ENCODE data around the gene TMEM109.

Gene TMEM109

GRCh38 chr11:60912223-60912850 lies 1.6 kb upstream of the TMEM109 start:
- TF ChIP-seq, protein P1, sequence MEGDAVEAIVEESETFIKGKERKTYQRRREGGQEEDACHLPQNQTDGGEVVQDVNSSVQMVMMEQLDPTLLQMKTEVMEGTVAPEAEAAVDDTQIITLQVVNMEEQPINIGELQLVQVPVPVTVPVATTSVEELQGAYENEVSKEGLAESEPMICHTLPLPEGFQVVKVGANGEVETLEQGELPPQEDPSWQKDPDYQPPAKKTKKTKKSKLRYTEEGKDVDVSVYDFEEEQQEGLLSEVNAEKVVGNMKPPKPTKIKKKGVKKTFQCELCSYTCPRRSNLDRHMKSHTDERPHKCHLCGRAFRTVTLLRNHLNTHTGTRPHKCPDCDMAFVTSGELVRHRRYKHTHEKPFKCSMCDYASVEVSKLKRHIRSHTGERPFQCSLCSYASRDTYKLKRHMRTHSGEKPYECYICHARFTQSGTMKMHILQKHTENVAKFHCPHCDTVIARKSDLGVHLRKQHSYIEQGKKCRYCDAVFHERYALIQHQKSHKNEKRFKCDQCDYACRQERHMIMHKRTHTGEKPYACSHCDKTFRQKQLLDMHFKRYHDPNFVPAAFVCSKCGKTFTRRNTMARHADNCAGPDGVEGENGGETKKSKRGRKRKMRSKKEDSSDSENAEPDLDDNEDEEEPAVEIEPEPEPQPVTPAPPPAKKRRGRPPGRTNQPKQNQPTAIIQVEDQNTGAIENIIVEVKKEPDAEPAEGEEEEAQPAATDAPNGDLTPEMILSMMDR (IDR thresholded peaks at IDR 0.05; ENCODE audit: low read depth, low read length) = no peak
- no peak for DNase-seq (ENCODE audit: low read depth in 2 of 2)
- H3K4me3 ChIP-seq (replicated peaks in 1 of 2; ENCODE audit: low read depth in 2 of 2, low read length in 2 of 2) = no peak overlapping the region

DNA sequence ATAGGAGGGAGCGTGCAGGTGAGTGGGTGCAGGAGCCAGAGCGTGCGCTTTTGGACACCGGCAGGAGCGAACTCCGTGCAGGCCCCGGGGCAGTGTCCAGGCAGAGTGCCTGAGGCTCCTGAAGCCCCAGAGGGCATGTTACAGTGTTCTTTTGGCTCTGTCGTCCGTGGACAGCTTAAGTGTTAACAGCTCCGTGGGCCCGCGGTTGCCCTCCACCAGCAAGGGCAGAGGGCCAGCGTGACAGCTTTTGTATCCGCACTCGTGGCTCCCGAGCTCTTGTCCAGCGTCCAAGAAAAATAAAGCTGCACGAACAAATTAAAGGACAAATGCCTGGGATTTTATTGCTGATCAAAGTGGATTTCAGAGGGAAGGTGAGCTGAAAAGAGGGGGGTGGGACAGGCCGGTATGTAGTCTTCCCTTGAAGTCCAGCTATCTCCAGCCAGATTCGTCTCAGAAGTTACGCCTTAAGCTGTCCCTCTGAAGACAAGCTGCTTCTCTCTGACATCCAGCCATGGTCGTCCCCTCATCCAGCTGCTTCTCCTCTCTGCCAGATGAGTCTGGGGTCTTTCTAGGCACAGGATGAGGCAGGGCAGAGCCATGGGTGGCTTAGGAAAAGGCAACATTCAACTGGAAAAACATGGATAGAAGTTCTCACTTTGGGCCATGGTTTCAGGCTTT lies 968 bp upstream of the TMEM109 start:
- TF ChIP-seq, protein P1 (IDR thresholded peaks at IDR 0.05; ENCODE audit: low read depth, low read length) = no peak
- H3K4me3 ChIP-seq (replicated peaks in 1 of 2; ENCODE audit: low read depth in 2 of 2, low read length in 2 of 2) = peak overlapping the region in 1 of 2 donors; percentile 86
- no peak for DNase-seq (ENCODE audit: low read depth in 2 of 2)

DNA sequence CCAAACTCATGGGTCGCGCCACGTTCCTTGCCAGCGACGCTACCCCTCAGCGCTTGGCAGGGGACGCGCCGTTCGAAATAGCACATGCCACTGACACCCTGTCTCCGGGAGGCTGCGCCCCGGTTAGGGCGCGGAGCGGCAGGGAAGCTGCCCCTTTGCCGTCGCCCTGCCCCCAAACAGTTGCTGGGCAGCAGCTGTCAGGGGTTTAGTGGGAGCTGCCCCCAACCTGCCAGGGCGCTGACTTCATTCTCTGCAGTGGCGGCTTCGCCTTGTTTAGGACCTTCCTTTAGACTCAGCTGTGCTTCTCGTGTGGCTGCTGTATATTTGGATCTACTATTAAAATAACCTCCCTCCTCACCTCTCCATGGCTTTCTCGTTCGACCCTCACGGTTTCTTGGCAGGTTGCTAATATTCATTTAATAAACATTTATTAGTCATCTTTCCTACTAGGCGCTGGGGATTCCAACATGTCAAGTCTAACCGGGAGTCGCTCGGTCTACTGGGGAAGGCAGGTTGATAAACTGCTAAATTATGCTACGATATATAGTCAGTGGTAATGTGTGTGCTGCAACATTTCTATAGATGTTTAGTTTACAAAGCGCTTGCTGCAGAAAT lies 782 bp downstream of the TMEM109 start:
- peak; percentile 26 to 46 for DNase-seq (ENCODE audit: low read depth in 2 of 2)
- H3K4me3 ChIP-seq (replicated peaks in 1 of 2; ENCODE audit: low read depth in 2 of 2, low read length in 2 of 2) = peak overlapping the region; percentile 86 to 87
- TF ChIP-seq, protein P1 (IDR thresholded peaks at IDR 0.05; ENCODE audit: low read depth, low read length) = no peak

DNA sequence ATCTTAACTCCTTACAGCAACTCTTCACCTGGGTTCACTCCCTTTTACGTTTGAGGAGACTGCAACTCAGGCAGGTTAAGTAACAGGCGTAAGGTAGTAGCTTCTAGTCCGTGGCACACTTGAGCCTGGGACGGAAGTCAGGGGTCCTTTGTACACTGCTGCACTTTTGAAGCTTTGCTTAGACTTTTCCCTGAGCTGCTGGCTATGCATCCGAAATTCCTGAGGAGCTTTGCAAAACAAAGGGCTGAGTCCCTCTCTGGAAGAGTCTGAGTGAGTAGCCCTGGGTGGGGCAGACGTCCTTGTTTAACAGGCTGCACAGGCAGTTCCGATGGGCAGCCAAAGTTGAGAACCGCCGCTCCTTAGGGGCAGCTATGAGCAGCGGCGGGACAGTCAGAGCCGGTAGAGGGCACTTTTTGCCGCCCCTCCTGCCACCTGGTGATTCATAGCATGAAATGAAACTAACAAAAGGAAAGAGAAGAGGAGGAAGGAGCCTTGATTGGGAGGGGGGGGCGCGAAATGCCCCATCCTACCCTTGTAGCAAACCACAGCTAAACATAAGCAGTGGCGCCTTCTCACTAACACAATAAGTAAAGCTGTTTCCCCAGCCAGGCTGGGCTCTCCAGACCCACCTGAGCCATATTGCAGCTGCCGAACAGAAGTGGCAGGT lies 1.4 kb downstream of the TMEM109 start:
- peak; percentile 62 to 75 for DNase-seq (ENCODE audit: low read depth in 2 of 2)
- TF ChIP-seq, protein P1 (IDR thresholded peaks at IDR 0.05; ENCODE audit: low read depth, low read length) = peak; percentile 19
- H3K4me3 ChIP-seq (replicated peaks in 1 of 2; ENCODE audit: low read depth in 2 of 2, low read length in 2 of 2) = peak overlapping the region; percentile 86 to 87

GRCh38 chr11:60916669-60917206 lies 2.8 kb downstream of the TMEM109 start:
- no peak overlapping the region for H3K4me3 ChIP-seq (replicated peaks in 1 of 2; ENCODE audit: low read depth in 2 of 2, low read length in 2 of 2)
- TF ChIP-seq, protein P1 (IDR thresholded peaks at IDR 0.05; ENCODE audit: low read depth, low read length) = no peak
- no peak for DNase-seq (ENCODE audit: low read depth in 2 of 2)

DNA sequence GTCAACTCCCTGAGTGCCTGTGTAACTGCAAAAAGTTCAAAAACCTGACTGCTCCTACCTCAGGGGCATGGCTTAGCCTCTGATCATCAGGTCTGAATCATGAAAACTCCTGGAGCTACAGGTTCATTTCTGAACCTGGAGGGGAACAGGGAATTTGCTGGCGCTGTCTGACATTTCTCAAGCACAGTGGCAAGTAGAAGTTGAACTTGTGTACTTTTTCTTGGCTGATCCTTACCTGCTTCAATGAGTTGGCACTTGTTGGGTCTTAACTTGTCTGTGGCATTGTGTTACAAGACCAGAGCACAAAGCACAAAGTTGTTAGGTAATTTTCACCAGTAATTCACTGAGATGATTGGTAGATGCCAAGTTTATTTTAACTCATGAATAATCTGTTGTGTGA lies 3.3 kb downstream of the TMEM109 start:
- no peak for DNase-seq (ENCODE audit: low read depth in 2 of 2)
- no peak overlapping the region for H3K4me3 ChIP-seq (replicated peaks in 1 of 2; ENCODE audit: low read depth in 2 of 2, low read length in 2 of 2)
- TF ChIP-seq, protein P1 (IDR thresholded peaks at IDR 0.05; ENCODE audit: low read depth, low read length) = no peak
